NCI-H774 (cell line): ENCODE data around the gene CCDC190.
A peak's percentile ranks its signal among the peaks of the same experiment; 100 is the strongest.
"Not testable (repeated sequence)": the region's sequence is repeated elsewhere in the genome, so short reads cannot be mapped to it uniquely, and the experiment has no call there.

ENCODE experiments used
- DNase-seq: peaks from one replicate; lab custom pipeline; 2025; lab: John Stamatoyannopoulos, UW

Gene CCDC190

DNA sequence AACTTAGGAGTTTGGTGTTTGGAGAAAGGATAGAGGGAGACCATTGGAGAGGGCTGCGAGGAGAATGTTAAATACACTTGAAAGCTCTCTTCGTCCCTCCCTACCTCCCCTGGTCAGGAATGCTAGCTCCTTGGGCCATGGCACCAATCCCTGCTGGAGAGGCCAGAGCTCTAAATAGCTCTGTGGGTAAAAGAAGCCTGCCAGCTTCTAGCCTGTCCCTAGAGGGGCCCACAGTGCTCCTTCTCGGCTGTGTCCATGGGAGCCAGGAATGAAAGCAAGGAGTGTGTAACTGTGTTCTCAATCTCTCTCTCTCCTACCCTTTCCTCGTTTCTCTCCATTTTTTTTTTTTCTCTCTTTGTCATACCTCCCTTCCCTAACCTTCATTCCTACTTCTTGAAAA is at the start of gene CCDC190:
TSS of gene CCDC190 (minus strand) at position 75 of the 400 bp plus-strand sequence. CDS start 1,529 bp downstream, outside the sequence.
- no peak for DNase-seq

DNA sequence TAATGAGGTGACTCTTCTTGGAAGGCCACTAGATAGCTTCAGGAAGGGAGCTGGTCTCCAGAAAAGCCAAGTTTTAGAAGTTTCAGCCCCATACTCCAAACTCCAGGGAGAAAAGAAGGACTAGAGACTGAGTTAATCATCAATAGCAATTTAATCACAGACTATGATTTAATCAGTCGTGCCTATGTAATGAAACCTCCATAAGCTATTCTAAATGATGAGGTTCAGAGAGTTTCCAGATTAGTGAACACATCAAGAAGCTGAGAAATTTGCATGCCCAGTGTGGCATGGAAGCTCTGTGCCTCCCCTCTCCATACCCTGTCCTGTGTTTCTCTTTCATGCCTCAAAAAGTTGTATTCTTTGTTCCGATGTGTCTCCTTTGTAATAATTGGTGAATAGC is 49.2 kb upstream of the CCDC190 start:
- DNase-seq = no peak

DNA sequence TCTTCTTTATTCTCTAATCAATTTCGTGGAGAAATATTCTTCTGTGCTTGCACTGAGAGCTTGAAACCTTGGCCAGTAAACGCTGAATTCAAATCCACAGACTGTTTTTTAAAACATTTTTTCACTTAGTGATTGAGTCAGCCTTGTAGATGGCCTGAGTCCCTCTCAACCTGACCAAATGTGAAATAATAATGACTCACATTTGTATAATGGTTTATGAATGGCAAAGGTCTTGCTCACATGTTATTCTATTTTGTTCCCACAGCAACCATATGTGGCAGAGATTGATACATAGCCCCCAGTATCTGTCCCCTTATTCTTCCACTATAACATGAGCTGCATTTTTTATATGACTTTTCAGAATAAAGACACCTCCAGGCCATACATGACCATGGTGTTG is 47.8 kb upstream of the CCDC190 start:
- no peak for DNase-seq

- no peak for DNase-seq
Measured at GRCh38 chr1:162908236-162908635, 47.3 kb upstream of the CCDC190 start.

DNA sequence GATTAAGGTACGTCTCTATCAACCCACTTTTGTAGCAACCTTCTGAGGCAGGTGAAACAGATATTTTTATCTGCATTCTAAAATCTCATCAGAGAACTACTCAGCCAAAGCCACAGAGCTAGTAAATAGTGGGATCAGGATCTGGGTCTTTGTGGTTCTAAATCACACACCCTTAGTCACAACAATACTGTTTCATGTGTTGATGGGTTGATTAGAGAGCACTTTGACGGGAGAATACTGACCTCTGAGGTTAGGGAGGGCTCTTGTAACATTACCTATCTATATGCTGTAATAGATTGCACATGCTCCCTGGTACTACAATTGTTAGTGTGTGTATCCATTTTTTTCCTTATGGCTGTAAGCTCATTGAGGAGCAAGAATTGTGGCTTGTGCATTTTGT is 45.5 kb upstream of the CCDC190 start:
- DNase-seq = no peak

DNA sequence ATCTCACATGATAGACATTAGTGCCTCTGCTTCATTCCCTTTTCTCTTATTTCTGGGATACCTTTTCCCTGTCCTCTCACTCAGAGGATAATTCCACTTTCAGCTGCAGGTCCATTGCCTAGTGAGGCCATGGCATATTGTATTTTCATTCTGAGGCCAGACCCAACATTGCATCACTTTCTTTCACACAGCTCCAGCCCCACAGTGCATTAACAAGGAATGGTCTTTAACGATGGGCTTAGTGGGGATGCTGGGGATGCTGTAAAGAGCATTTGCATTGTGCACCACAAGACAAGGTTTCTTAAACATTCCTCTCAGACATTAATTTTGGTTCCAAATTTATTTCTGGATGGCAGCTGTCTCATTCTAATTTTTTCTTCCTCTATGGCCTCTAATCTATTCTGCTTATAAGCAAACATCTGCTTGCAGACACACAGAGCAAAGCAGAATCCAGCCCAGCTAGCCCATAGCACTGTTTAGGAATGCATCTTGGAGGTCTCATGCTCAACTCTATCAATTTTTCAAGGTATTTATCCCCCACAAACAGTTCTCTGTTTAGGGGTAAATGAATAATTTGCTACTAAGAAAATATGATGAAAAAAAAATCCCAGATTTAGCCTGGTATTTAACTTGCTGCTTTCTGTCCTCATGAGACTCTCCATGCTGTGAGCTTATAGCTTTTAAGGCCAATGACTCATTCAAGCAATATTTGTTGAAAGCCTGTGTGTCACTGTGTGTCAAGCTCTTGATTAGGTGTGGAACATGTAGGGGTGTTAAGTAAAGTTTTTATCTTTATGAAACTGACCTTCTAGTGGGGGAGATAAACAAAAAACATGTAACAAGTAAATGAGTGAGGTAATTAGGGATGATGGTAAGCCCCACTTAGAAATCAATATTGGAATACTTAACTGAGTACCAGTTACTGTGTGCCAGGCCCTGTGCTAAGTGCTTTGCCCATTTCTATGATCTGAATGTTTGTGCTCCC is 44.5 kb upstream of the CCDC190 start:
- DNase-seq = peak; percentile 70

GRCh38 chr1:162904579-162904978 is 43.6 kb upstream of the CCDC190 start:
- no peak for DNase-seq

- DNase-seq = no peak
Measured at GRCh38 chr1:162904023-162904422, 43.0 kb upstream of the CCDC190 start.

DNA sequence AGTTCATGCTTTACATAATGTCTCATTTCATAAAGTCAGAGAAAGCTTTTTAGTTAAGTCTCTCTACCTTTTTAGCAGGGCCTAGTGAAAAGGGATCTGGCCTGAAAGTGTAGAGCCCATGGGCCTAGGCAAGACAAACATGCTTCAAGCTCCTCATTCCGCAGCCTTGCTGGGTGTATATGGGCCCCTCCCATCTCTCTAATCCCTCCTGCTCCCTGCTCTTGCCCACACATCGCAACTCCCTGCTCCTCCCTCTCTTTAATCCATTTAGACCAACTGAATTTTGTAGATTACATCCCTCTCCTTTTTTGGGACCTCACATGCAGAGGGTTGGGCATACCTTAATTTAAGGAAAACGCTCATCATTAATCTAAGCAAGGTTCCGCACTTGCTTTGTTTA is 42.3 kb upstream of the CCDC190 start:
- no peak for DNase-seq

- no peak for DNase-seq
Measured at GRCh38 chr1:162902416-162902815, 41.4 kb upstream of the CCDC190 start.

- no peak for DNase-seq
Measured at GRCh38 chr1:162901243-162901642, 40.3 kb upstream of the CCDC190 start.

DNA sequence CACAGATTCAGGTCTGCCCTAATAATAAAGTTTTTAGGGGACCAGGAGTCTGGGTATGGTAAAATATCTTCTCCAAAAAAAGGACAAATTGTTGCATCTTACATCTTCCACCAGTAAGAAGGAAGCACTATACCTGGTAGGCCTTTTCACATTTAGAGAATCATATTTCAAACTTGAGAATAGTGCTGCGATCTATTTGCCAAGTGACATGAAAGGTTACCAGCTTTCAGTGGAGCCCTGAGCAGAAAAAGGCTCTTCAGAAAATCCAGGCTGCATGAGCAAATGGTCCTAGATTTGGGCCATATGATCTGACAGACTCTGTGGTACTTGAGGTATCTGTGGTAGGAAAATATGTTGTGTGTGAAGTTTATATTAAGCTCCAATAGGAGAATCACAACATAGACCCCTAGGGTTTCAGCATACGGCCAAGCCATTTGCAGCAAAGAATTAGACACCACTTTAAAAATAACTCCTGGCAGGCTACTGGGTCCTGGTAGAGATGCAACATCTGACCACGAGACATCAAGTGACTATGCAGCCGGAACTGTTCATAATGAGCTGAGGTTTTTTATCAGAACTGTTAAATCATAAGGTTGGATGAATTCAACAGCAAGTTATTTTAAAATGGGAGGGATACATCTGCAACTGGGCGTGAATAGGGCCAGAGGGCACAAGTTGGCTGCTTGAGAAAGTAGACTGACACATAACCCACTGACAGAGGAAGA is 38.6 kb upstream of the CCDC190 start:
- no peak for DNase-seq

DNA sequence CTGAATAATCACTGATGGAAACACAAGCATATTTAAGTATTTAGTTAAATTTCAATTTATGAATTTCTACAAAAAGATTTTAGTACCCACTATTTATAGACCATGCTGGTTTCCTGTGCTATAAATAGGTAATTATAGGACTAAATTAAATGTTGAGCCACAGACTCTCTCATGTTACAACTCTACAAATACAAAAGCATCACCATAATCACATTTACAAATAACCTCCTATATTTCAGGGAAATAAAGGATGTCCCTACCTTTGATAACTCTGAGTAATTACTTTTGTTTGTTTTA is 32.6 kb upstream of the CCDC190 start:
- no peak for DNase-seq

DNA sequence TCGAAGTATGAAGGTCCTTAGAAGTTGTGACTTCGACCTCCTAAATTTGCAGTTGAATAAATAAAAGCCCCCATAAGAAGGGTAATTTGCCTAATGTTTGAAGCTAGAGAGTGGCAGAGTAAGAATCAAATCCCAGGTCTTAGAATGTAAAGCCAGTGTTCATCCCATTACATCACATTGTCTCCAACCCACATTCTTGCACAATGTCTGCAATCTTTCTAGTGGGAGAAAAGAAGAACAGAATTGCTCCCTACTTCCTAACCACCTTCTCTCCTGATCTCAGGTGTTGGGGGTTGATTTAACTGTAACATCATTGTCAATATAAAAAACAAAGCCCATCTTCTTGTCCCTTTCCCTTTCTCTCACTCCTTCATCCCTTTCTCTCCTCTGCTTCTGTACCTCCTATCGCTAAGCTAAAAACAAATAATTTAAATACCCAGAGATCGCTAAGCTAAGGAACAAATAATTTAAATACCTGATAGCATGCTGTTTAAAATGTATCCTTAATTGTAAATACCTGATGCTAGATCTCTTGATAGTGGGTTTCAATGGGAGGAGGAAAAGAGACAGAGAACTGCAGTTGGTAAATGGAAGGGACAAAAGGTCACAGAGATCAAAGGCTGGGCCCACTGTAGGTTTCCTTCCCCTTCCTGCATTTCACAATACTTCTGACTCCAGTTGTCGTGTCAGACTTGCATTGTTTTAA is 32.1 kb upstream of the CCDC190 start:
- DNase-seq = no peak

- DNase-seq = no peak
Measured at GRCh38 chr1:162889989-162890388, 29.0 kb upstream of the CCDC190 start.

GRCh38 chr1:162886705-162887104 is 25.7 kb upstream of the CCDC190 start:
- DNase-seq = no peak

- no peak for DNase-seq
Measured at GRCh38 chr1:162885265-162885664, 24.3 kb upstream of the CCDC190 start.

DNA sequence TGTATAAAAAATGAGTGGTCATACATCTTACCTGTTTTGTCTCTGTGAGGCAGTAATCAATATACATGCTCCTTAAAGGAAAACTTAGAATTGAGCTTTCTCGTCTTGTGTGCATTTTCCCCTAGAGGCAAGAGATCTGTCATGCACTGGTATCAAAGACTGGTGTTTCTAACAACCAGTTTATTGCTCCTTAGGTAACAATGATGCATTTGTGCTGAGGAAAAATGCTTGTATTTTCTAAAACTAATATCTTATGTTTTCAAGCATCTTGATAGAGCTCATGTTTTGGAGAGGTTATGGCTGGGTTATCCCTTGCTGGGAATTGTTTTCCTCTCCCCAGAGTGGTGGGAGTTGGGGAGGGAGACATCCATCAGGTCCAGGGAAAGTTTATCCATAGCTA is 23.9 kb upstream of the CCDC190 start:
- DNase-seq = no peak

DNA sequence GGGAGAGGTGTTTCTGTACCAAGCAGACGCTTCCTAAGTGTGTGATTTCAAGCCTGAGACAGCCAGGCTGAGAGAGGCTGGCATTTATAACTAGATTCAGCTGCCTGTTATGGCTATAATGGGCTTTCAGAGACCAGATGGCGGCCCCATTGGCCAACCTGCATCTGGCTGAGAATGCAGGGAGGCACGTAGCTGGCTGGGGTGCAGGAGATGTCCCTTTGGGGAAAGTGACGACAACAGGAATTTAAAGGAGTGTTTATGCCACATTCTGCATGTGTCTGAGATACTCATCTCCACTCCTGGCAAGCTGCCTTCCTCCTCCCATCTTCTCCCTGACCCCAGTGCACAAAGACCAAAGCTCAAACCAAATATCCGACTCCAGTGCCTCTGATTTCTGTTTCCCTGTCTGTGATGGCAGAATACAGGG is 21.3 kb upstream of the CCDC190 start:
- DNase-seq = no peak

DNA sequence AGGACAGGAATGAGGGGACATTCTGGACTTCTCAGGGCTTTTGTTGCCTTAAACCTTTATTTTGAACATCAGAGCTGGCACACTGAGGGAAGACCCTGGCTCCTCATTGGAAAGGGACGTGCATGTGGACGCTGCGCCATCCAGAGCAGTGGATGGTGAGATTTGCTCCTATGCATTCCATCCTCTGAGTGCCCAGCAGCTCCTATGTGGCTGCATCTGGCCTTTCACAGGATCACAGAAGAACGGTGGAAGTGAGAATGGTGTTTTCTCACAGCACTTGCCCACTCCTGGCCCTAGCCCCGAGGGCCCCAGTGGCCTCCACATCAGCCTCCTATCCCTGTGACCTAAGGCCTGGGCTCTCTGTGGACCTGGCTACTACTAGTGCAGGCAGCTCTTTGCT is 20.6 kb upstream of the CCDC190 start:
- DNase-seq = no peak

- not testable (repeated sequence) for DNase-seq
Measured at GRCh38 chr1:162880617-162881016, 19.6 kb upstream of the CCDC190 start.

DNA sequence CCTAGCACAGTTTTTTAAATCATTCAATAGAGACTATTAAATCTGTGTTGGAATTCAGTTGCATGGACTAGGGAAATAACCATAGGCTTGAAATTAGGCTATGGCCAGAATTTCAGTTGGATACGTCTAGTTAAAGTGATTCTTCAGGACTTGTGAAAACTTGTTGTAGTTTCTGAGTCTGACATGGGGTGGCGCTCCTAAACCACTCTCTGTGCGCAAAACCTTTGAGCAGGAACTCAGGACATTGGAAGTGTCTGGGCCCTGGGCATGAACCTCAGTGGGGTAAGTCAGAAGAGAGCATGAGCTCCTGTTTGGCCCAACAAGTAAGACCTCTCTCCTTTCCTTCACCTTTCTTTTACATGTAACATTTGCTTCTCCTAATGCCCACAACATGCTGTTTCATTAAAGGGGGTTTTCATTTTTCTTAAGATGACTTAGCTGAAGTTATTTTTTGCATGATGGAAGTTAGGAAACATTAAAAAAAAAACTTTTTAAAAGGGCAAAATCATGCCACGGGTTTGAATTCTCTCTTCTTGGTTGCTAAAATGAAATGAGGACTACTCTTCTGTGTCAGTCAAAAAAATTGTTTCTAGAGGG is 17.1 kb upstream of the CCDC190 start:
- DNase-seq = peak; percentile 72
